H9 (cell line): ENCODE measurements around the gene NUDT2. TPM values are rescaled to one million over a fixed set of nuclear protein-coding genes. Genes with fewer than 3 reads are reported as not detected.

ENCODE experiments used
- DNase-seq: peaks from one replicate; pipeline ENCODE4 v3.0.0-alpha.2; 2017
- H2AFZ ChIP-seq: one replicate; pipeline ENCODE4 v1.6.1; 2013; ENCODE audit warnings: mild to moderate bottlenecking, low read length, control low read depth, moderate library complexity
- H2AK5ac ChIP-seq: 2 replicates; pipeline ENCODE4 v1.6.1; 2013; ENCODE audit warnings: low read length, control low read depth, mixed read lengths; ENCODE audit not compliant: insufficient read length
- H2BK120ac ChIP-seq: one replicate; pipeline ENCODE4 v1.6.1; 2013; ENCODE audit warnings: low read depth, mild to moderate bottlenecking, low read length, control low read depth, inconsistent platforms; ENCODE audit not compliant: poor library complexity, severe bottlenecking
- H2BK12ac ChIP-seq: 2 replicates; pipeline ENCODE4 v1.6.1; 2013; ENCODE audit warnings: low read length, control low read depth, mixed read lengths, low read depth; ENCODE audit not compliant: insufficient read length
- H2BK15ac ChIP-seq: 2 replicates; pipeline ENCODE4 v1.6.1; 2013; ENCODE audit warnings: low read depth, low read length, control low read depth
- H2BK20ac ChIP-seq: one replicate; pipeline ENCODE4 v1.6.1; 2013; ENCODE audit warnings: low read depth, mild to moderate bottlenecking, low read length, control low read depth, inconsistent platforms; ENCODE audit not compliant: poor library complexity, severe bottlenecking
- H2BK5ac ChIP-seq: 2 replicates; pipeline ENCODE4 v1.6.1; 2013; ENCODE audit warnings: low read length, control low read depth, mixed read lengths; ENCODE audit not compliant: insufficient read length
- H3K14ac ChIP-seq: 2 replicates; pipeline ENCODE4 v1.6.1; 2013; ENCODE audit warnings: low read length, control low read depth; ENCODE audit not compliant: insufficient read depth
- H3K18ac ChIP-seq: 2 replicates; pipeline ENCODE4 v1.6.1; 2013; ENCODE audit warnings: low read depth, mild to moderate bottlenecking, mixed read lengths, low read length, control low read depth; ENCODE audit not compliant: insufficient read length
- H3K23ac ChIP-seq: 2 replicates; pipeline ENCODE4 v1.6.1; 2013; ENCODE audit warnings: low read length, control low read depth, mixed read lengths, low read depth; ENCODE audit not compliant: insufficient read length
- H3K23me2 ChIP-seq: 2 replicates; pipeline ENCODE4 v1.6.1; 2013; ENCODE audit warnings: low read depth, mild to moderate bottlenecking, mixed read lengths, low read length, control low read depth; ENCODE audit not compliant: insufficient read length, poor library complexity, severe bottlenecking
- H3K27ac ChIP-seq: 2 replicates; pipeline ENCODE4 v1.5.1; 2013; ENCODE audit warnings: low read length, control low read depth, mixed read lengths, low read depth; ENCODE audit not compliant: insufficient read length
- H3K27me3 ChIP-seq: 2 replicates; pipeline ENCODE4 v1.6.1; 2013; ENCODE audit warnings: low read length, control low read depth, inconsistent platforms; ENCODE audit not compliant: insufficient read depth
- H3K4ac ChIP-seq: 2 replicates; pipeline ENCODE4 v1.6.1; 2013; ENCODE audit warnings: low read depth, mild to moderate bottlenecking, control low read depth, inconsistent platforms, low read length, moderate library complexity
- H3K4me1 ChIP-seq: 2 replicates; pipeline ENCODE4 v1.6.1; 2013; ENCODE audit warnings: low read length, control low read depth, inconsistent platforms; ENCODE audit not compliant: insufficient read depth
- H3K4me2 ChIP-seq: 2 replicates; pipeline ENCODE4 v1.6.1; 2013; ENCODE audit warnings: low read length, control low read depth, mixed read lengths; ENCODE audit not compliant: insufficient read length, insufficient read depth
- H3K56ac ChIP-seq: 2 replicates; pipeline ENCODE4 v1.6.1; 2013; ENCODE audit warnings: low read depth, mild to moderate bottlenecking, mixed read lengths, low read length, control low read depth; ENCODE audit not compliant: insufficient read length
- H3K79me1 ChIP-seq: 2 replicates; pipeline ENCODE4 v1.6.1; 2013; ENCODE audit warnings: low read depth, mild to moderate bottlenecking, moderate library complexity, low read length, control low read depth, inconsistent platforms; ENCODE audit not compliant: insufficient read depth, poor library complexity, severe bottlenecking
- H3K79me2 ChIP-seq: 2 replicates; pipeline ENCODE4 v1.6.1; 2013; ENCODE audit warnings: low read length, control low read depth, inconsistent platforms; ENCODE audit not compliant: insufficient read depth
- H3K9ac ChIP-seq: 2 replicates; pipeline ENCODE4 v1.6.1; 2013; ENCODE audit warnings: low read length, control low read depth, mixed read lengths; ENCODE audit not compliant: insufficient read length; ENCODE audit errors: extremely low read depth
- H3K9me3 ChIP-seq: one replicate; pipeline ENCODE4 v1.6.1; 2013; ENCODE audit warnings: low read depth, low read length, inconsistent platforms; ENCODE audit not compliant: control insufficient read depth
- H3T11ph ChIP-seq: one replicate; pipeline ENCODE4 v1.6.1; 2013; ENCODE audit warnings: mild to moderate bottlenecking, low read length, control low read depth, inconsistent platforms
- H4K20me1 ChIP-seq: one replicate; pipeline ENCODE4 v1.6.1; 2013; ENCODE audit not compliant: control insufficient read depth, insufficient read length, insufficient read depth
- H4K5ac ChIP-seq: 2 replicates; pipeline ENCODE4 v1.6.1; 2013; ENCODE audit warnings: low read depth, mild to moderate bottlenecking, mixed read lengths, low read length, control low read depth; ENCODE audit not compliant: insufficient read length
- H4K8ac ChIP-seq: replicated peaks from 2 replicates; pipeline ENCODE4 v1.6.1; 2013; ENCODE audit warnings: low read length, control low read depth, mixed read lengths, low read depth; ENCODE audit not compliant: insufficient read length
- H4K91ac ChIP-seq: 2 replicates; pipeline ENCODE4 v1.6.1; 2013; ENCODE audit warnings: low read depth, mild to moderate bottlenecking, moderate library complexity, mixed read lengths, low read length, control low read depth; ENCODE audit not compliant: insufficient read length
- H3K27ac Mint-ChIP-seq, 3 experiments: 2 replicates in 2 of 3; 3 replicates in 1 of 3; pipeline ENCODE4 v1.8.0; 2020 to 2021; ENCODE audit warnings: mixed read lengths in 3 of 3, mild to moderate bottlenecking in 1 of 3, moderate library complexity in 1 of 3
- H3K27me3 Mint-ChIP-seq: 2 replicates; pipeline ENCODE4 v1.8.0; 2021; ENCODE audit warnings: low read depth, mild to moderate bottlenecking, moderate library complexity, mixed read lengths
- H3K36me3 Mint-ChIP-seq, 3 experiments: 2 replicates in 2 of 3; 3 replicates in 1 of 3; pipeline ENCODE4 v1.8.0; 2020 to 2021; ENCODE audit warnings: low read depth in 3 of 3, mixed read lengths in 3 of 3; ENCODE audit not compliant: insufficient read depth in 1 of 3
- H3K4me1 Mint-ChIP-seq, 2 experiments: 2 replicates each; pipeline ENCODE4 v1.8.0; 2020; ENCODE audit warnings: mixed read lengths in 2 of 2
- H3K4me3 Mint-ChIP-seq, 2 experiments: 2 replicates in 1 of 2; 3 replicates in 1 of 2; pipeline ENCODE4 v1.8.0; 2020 to 2021; ENCODE audit warnings: mild to moderate bottlenecking in 2 of 2, mixed read lengths in 2 of 2, moderate library complexity in 1 of 2
- H3K9me3 Mint-ChIP-seq, 2 experiments: 2 replicates in 1 of 2; 3 replicates in 1 of 2; pipeline ENCODE4 v1.8.0; 2020; ENCODE audit warnings: mild to moderate bottlenecking in 2 of 2, mixed read lengths in 2 of 2, moderate library complexity in 1 of 2
- CTCF ChIP-seq: fragments of 200-600 bp; sonication (generic); conservative IDR thresholded peaks from 3 replicates; pipeline ENCODE4 v1.8.0; 2021; ENCODE audit warnings: antibody characterized with exemption, mild to moderate bottlenecking
- whole genome bisulfite sequencing: extraction: QIAGEN DNeasy Blood & Tissue Kit; methylation state at CpG from one replicate; pipeline ENCODE4 v1.1.7; 2013; ENCODE audit warnings: missing lambda C conversion rate, low lambda C conversion rate, mixed read lengths; ENCODE audit not compliant: insufficient read length; ENCODE audit errors: extremely low coverage; 5-methylcytosine and 5-hydroxymethylcytosine counted together
- total RNA-seq: library from RNA; stranded (reverse); gene quantifications from 2 replicates; pipeline ENCODE4 v1.2.1, GENCODE V29; 2021

Gene NUDT2
- total RNA-seq, 1 experiment from 2014 or later = 14.1 TPM

GRCh38 chr9:34328500-34328986 is 826 bp upstream of the NUDT2 start:
- H3K9me3 ChIP-seq = no peaks in the 10 kb centered on the region
- no peak overlapping the region for H3K27ac ChIP-seq
- no peak overlapping the region for H3K56ac ChIP-seq
- H3K4me1 ChIP-seq = no peaks in the 10 kb centered on the region; the same call in 1 of the 2 replicates
- no peak overlapping the region for H4K5ac ChIP-seq
- H3K79me1 ChIP-seq = no peaks in the 10 kb centered on the region
- H3K27me3 Mint-ChIP-seq = no peaks in the 10 kb centered on the region
- H3K79me2 ChIP-seq = no peaks in the 10 kb centered on the region
- TF ChIP-seq CTCF = no peak
- no peak overlapping the region for H3K23ac ChIP-seq
- H2BK15ac ChIP-seq = no peak overlapping the region
- H3K14ac ChIP-seq = no peak overlapping the region
- H3K4ac ChIP-seq = no peak overlapping the region
- no CpG with 5 or more reads among the region's 11 CpGs for WGBS
- peak overlapping the region; percentile 75 for H3K4me2 ChIP-seq
- peaks cover 0 to 3% of the 10 kb centered on the region in 2 experiments; a peak in 1 of 5 replicates for H3K9me3 Mint-ChIP-seq
- no peak overlapping the region for H2AK5ac ChIP-seq
- H3K18ac ChIP-seq = peak overlapping the region; percentile 54
- peak overlapping the region; percentile 88 to 99 (median 90); a peak in 6 of 7 replicates for H3K27ac Mint-ChIP-seq
- H4K91ac ChIP-seq = no peak overlapping the region
- peak overlapping the region; percentile 81 for H3K9ac ChIP-seq
- peaks cover 22 to 28% of the 10 kb centered on the region in 2 experiments for H3K4me1 Mint-ChIP-seq
- no peak overlapping the region for H2BK12ac ChIP-seq
- peak overlapping the region; percentile 92 to 97 for H3K4me3 Mint-ChIP-seq
- H3T11ph ChIP-seq = no peak overlapping the region
- H2BK5ac ChIP-seq = no peak overlapping the region
- H4K20me1 ChIP-seq = no peaks in the 10 kb centered on the region
- no peak for DNase-seq
- H2BK20ac ChIP-seq = no peak overlapping the region
- no peak overlapping the region for H2AFZ ChIP-seq
- peaks cover 8% of the 10 kb centered on the region for H3K23me2 ChIP-seq
- no peak overlapping the region for H2BK120ac ChIP-seq
- H4K8ac ChIP-seq = no peak overlapping the region
- H3K36me3 Mint-ChIP-seq = no peaks in the 10 kb centered on the region
- H3K27me3 ChIP-seq = no peaks in the 10 kb centered on the region
